LoVo (cell line): ENCODE results near the gene DUXB.

Experiments
- DNase-seq: peaks from one replicate; pipeline ENCODE4 v3.0.0-alpha.2; 2016; ENCODE audit warnings: low spot score

The DUXB gene

DNA sequence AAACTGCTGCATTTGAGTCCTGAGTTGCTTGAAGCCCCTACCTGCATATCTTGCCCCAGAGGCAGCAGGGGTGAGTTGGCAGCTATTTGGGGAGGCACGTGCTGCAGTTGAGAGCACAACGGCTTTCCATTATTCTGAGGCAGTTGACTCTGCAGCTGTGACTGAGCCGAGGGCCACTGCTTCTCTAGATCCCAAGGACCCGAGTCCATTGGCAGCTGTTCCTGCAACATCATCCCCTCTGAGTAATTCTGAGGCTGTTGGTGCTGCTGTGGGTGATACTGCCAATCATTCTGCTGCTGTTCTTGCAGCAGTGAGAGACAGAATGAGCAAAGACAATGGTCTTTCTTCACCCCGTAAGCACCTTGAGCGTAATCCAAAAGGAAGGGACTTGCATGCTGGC is 40.9 kb downstream of the DUXB start:
- DNase-seq: no peak

DNA sequence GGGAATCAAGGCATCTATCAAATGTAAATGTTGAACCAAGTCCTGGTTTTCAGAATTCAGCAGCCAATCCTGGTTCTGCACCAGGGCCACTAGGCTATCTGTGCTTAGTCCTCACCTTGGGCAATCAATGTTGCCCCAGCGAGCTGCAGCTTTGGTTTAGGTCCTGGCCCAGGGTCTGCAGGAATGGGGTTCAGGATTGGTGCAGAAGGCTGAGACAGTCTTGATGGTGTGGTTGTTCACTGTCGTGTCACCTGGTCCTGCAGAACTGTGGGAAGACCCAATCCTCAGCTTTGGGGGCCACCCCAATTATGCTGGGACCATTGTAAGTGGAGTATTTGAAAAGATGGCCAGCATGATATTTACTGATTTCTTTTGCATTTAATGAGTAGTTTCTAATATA is 43.1 kb downstream of the DUXB start:
- DNase-seq: no peak

DNA sequence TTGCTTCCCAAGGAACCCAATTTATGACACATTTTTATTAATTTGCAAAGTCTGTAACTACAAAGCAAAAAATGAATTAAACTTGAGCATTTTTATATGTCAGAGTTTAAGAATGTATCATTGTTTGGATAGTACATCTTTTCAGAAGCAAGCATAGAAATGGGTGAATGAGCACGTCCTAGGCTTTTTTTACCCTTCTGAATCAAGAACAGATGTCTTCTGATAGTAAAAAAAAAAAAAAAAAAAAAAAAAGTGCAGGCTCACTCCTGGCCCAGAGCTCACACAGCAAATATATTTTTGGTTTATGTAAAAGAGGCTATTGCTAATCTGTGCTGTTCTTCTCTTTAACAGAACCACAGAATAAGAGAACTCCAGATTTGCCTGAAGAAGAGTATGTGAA is 47.3 kb downstream of the DUXB start:
- no peak for DNase-seq

DNA sequence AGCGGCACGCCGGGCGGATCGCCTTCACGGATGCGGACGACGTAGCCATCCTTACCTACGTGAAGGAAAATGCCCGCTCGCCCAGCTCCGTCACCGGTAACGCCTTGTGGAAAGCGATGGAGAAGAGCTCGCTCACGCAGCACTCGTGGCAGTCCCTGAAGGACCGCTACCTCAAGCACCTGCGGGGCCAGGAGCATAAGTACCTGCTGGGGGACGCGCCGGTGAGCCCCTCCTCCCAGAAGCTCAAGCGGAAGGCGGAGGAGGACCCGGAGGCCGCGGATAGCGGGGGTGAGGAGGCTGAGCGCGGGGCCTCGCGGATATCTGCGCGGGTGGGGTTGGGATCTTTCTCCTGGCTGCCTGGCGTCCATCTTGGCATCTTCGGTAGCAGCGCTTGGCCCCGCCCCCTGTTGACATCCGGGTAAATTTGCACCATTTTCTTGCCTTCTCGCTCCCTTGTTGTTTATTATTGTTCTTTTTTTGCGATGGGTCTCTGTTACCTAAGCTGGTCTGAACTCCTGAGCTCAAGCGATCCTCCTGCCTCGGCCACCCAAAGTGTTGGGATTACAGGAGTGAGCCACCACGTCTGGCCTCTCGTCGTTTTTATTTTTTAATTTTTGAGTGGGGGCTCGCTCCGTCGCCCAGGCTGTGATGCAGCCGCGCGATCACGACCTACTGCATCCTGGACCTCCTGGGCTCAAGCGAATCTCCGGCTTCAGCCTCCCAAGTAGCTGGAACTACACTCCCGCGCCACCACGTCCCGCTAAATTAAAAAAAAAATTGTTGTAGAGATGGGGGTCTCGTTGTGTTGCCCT is 52.8 kb downstream of the DUXB start:
- DNase-seq: peak; percentile 83

DNA sequence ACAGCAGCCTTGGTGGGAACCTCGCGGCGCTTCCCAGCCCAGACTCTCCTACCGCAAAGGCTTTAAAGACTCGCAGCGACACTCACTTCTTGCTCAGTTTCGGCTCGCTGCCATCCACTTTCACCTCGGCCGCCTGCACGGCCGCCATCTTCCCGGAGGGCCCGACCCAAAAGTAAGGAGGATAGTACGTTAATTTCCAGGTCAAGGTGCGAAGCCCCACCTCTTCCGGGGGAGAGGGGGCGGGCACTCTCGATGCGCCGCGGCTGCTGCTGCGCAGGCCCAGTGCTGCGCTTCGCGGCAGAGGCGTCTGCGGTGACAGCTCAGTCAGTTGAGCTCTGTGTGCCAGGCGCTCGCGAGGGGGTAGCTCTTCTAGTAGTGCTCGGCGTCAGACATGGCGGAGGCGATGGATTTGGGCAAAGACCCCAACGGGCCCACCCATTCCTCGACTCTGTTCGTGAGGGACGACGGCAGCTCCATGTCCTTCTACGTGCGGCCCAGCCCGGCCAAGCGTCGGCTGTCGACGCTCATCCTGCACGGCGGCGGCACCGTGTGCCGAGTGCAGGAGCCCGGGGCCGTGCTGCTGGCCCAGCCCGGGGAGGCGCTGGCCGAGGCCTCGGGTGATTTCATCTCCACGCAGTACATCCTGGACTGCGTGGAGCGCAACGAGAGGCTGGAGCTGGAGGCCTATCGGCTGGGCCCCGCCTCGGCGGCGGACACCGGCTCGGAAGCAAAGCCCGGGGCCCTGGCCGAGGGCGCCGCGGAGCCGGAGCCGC is 53.6 kb downstream of the DUXB start, which contains the start of the genes KARS1 and TERF2IP:
Gene KARS1 (minus strand): TSS at position 174 of the 773 bp plus-strand sequence. CDS start 26 bp downstream, at position 148.
Gene TERF2IP (plus strand): TSS at position 282 of the 773 bp plus-strand sequence. CDS start 110 bp downstream, at position 392.
- peak; percentile 95 for DNase-seq

DNA sequence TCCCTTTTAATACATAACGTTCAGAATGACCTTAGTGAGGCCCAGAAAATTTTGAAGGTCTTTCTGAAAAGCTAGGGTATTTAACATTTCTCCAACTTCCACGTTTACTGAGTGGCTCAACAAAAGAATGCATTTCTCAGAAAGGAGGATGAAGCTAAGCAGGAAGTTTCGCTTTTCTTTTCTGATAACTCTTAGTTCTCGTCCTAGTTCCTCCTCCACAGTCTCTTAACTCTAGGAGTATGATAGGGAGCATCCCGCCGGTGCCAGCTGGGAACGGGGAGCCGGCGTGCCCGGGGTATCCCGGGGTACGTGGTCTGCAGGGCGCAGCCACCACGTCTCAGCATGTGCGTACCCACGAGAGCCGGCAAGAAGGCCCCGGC is 54.2 kb downstream of the DUXB start:
- peak; percentile 14 for DNase-seq

DNA sequence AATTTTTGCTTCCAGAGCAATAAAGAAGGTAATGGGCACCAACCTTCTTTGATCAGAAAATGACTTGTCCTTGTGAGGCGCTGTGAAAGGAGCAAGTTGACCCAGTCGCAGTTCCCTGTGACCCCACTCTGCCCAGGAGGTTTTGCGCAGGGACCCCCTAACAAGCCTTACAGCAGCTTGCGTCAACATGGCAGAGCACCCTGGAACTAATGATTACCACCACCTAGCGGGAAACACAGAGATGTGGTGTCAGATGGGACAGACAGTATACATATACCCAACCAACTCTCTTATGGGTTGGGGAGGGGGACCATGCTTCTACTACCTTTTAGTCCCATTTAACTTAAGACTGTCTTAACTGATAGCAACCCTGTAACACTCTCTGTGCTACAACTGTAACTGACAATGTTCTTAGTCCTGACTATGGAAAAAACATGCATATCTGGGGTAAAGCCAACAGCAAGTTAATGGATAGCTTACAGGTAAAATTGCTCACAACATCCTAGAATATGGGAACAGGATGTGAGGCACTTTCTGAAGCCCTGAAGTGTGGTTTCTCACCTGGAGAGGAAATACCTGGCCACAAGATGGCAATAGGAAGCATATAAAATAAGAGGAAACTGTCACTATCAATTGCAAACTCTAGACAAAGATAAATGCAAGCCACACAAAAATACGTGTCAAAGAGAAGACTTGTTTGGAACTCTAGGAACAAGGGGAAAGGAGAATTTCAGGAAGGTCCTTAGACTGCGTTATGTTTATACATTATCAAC is 56.8 kb downstream of the DUXB start:
- DNase-seq: no peak
